SK-N-SH treated with all-trans-retinoic acid at 6 μM for 48 hours (cell line): ENCODE results near the gene TSC1.

ENCODE experiments used
- GLIS3 ChIP-seq: fragments of 250-450 bp; sonication (Bioruptor Pico); IDR thresholded peaks from 2 replicates; pipeline ENCODE4 v1.5.0; 2020; ENCODE audit warnings: mild to moderate bottlenecking, moderate library complexity
- ISL1 ChIP-seq: fragments of 250-450 bp; sonication (Bioruptor Pico); IDR thresholded peaks from 2 replicates; pipeline ENCODE4 v2.1.2; 2022; ENCODE audit warnings: mild to moderate bottlenecking, moderate library complexity
- PATZ1 ChIP-seq: fragments of 250-450 bp; sonication (Bioruptor Pico); IDR thresholded peaks from 2 replicates; pipeline ENCODE4 v1.8.0; 2020; ENCODE audit warnings: mild to moderate bottlenecking, moderate library complexity, borderline replicate concordance
- POU6F1 ChIP-seq: fragments of 250-450 bp; sonication (Bioruptor Pico); IDR thresholded peaks from 2 replicates; pipeline ENCODE4 v1.8.0; 2021; ENCODE audit warnings: low read depth, mild to moderate bottlenecking, moderate library complexity, borderline replicate concordance
- SNAI2 ChIP-seq: fragments of 250-450 bp; sonication (Bioruptor Pico); IDR thresholded peaks from 2 replicates; pipeline ENCODE4 v1.5.0; 2020; ENCODE audit warnings: mild to moderate bottlenecking, moderate library complexity
- TOX ChIP-seq: fragments of 250-450 bp; sonication (Bioruptor Pico); IDR thresholded peaks from 2 replicates; pipeline ENCODE4 v1.8.0; 2021; ENCODE audit warnings: mild to moderate bottlenecking, moderate library complexity, borderline replicate concordance
- ZFP3 ChIP-seq: fragments of 250-450 bp; sonication (Bioruptor Pico); IDR thresholded peaks from 2 replicates; pipeline ENCODE4 v1.5.0; 2020; ENCODE audit warnings: mild to moderate bottlenecking, moderate library complexity
- ZNF565 ChIP-seq: fragments of 450-650 bp; formaldehyde crosslinking; conservative IDR thresholded peaks from 2 replicates; pipeline ENCODE4 v1.5.0; 2020; ENCODE audit warnings: low read depth, mild to moderate bottlenecking, moderate library complexity
- TF ChIP-seq, protein P1 (sequence below): fragments of 250-450 bp; sonication (Bioruptor Pico); IDR thresholded peaks from 2 replicates; pipeline ENCODE4 v1.5.1; 2020; ENCODE audit warnings: low read depth, mild to moderate bottlenecking, moderate library complexity

DNA sequence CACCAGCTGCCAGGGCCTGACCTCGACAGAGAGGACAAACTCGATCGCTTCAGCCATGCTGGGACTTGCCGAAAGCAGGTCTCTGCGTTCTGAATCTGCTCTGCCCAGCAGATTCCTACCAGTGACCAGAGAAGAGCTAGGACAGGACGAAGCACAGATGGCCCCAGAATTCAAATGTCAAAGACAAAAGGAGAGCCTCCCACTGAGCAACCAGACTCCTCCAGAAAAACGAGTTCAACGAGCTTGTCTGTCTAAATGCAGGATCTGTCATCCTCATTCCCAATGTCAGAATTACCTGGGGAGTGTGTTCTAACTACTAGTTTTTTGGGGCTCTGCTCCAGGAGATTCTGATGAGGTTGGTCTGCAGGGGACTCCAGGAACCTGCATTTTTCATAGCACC lies 79.7 kb downstream of the TSC1 start:
- TF ChIP-seq ZNF565 (CRISPR knock-in tag) (no peak), PATZ1 (no peak), POU6F1 (CRISPR knock-in tag) (no peak), ISL1 (CRISPR knock-in tag) (no peak), ZFP3 (CRISPR knock-in tag) (no peak), TOX (CRISPR knock-in tag) (no peak), GLIS3 (CRISPR knock-in tag) (no peak), SNAI2 (CRISPR knock-in tag) (no peak)
- TF ChIP-seq, protein P1, sequence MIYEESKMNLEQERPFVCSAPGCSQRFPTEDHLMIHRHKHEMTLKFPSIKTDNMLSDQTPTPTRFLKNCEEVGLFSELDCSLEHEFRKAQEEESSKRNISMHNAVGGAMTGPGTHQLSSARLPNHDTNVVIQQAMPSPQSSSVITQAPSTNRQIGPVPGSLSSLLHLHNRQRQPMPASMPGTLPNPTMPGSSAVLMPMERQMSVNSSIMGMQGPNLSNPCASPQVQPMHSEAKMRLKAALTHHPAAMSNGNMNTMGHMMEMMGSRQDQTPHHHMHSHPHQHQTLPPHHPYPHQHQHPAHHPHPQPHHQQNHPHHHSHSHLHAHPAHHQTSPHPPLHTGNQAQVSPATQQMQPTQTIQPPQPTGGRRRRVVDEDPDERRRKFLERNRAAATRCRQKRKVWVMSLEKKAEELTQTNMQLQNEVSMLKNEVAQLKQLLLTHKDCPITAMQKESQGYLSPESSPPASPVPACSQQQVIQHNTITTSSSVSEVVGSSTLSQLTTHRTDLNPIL (CRISPR knock-in tag), result no peak
